HepG2 (cell line): Measurements from ENCODE around the gene GPR68. TPM values are rescaled to one million over a fixed set of nuclear protein-coding genes. Genes with fewer than 3 reads are reported as not detected.

ENCODE experiments used
- ATAC-seq: fragments of 200-7000 bp; cut with Tn5 transposase; 3 replicates; pipeline ENCODE4 v1.9.1; 2020; ENCODE audit warnings: mild to moderate bottlenecking, moderate library complexity
- BruUV-seq: library from RNA; stranded (reverse); fragments of 400-500 nt; replicated peaks from 2 replicates; lab custom pipeline; 2021; lab: Mats Ljungman, UMichigan
- CTCF ChIA-PET: fragments of 300-600 bp; formaldehyde crosslinking; extraction: SDS; loops from one replicate; lab custom pipeline; 2021; ENCODE audit warnings: low total read pairs, inconsistent platforms, low intra/inter-chr PET ratio; lab: Yijun Ruan, JAX
- POLR2A ChIA-PET: fragments of 350-600 bp; sonication (Branson Sonifier 250); formaldehyde crosslinking; loops from one replicate; lab custom pipeline; 2020; ENCODE audit warnings: antibody characterized with exemption, inconsistent platforms; lab: Yijun Ruan, JAX
- DNase-seq: peaks from one replicate; pipeline ENCODE4 v3.0.0-alpha.2; 2015; ENCODE audit warnings: low spot score
- FAIRE-seq: peaks from 3 replicates; lab custom pipeline; 2011; peaks lifted over from hg19 to GRCh38; lab: Jason Lieb, UNC
- H2AFZ ChIP-seq: one replicate; pipeline ENCODE4 v1.6.1; 2011; ENCODE audit warnings: low read length, inconsistent platforms
- H3K27ac ChIP-seq: fragments of 300-600 bp; 3 replicates; pipeline ENCODE4 v1.8.0; 2011; ENCODE audit warnings: mixed run types, mild to moderate bottlenecking, mixed read lengths, low read length, inconsistent platforms; ENCODE audit not compliant: insufficient read depth; ENCODE audit errors: extremely low read length
- H3K27me3 ChIP-seq, 2 experiments: fragments of 200-600 bp in 1 of 2; 2 replicates in 1 of 2; 3 replicates in 1 of 2; pipeline versions ENCODE4 v1.6.0 to v1.8.0; 2011; ENCODE audit warnings: low read length in 2 of 2, mild to moderate bottlenecking in 2 of 2, moderate library complexity in 2 of 2, inconsistent platforms in 1 of 2; ENCODE audit not compliant: insufficient read depth in 2 of 2, control insufficient read depth in 1 of 2
- H3K36me3 ChIP-seq, 2 experiments: fragments of 200-600 bp in 1 of 2; replicated peaks in 1 of 2; 2 replicates in 1 of 2; 3 replicates in 1 of 2; pipeline versions ENCODE4 v1.5.1 to v1.8.0; 2011; ENCODE audit warnings: low read length in 2 of 2, inconsistent platforms in 1 of 2; ENCODE audit not compliant: insufficient read depth in 2 of 2, control insufficient read depth in 1 of 2
- H3K4me1 ChIP-seq: 2 replicates; pipeline ENCODE4 v1.5.1; 2012; ENCODE audit warnings: low read length, inconsistent platforms; ENCODE audit not compliant: insufficient read depth
- H3K4me2 ChIP-seq: 2 replicates; pipeline ENCODE4 v1.6.0; 2011; ENCODE audit warnings: low read depth, low read length, inconsistent platforms
- H3K4me3 ChIP-seq, 3 experiments: fragments of 200-600 bp in 1 of 3; sonication (generic), shearing (Covaris generic) in 1 of 3; replicated peaks in 1 of 3; 2 replicates each; pipeline ENCODE4 v1.5.1; 2011 to 2016; ENCODE audit warnings: low read length in 3 of 3, inconsistent platforms in 2 of 3, low read depth in 2 of 3, mild to moderate bottlenecking in 2 of 3, control low read depth in 1 of 3, mixed read lengths in 1 of 3; ENCODE audit not compliant: insufficient read depth in 1 of 3
- H3K79me2 ChIP-seq: one replicate; pipeline ENCODE4 v1.6.1; 2011; ENCODE audit warnings: low read length, inconsistent platforms; ENCODE audit not compliant: insufficient read depth
- H3K9ac ChIP-seq: 2 replicates; pipeline ENCODE4 v1.6.0; 2011; ENCODE audit warnings: mild to moderate bottlenecking, low read depth, low read length, inconsistent platforms; ENCODE audit not compliant: insufficient read depth
- H3K9me3 ChIP-seq: 2 replicates; pipeline ENCODE4 v1.5.1; 2012; ENCODE audit warnings: mild to moderate bottlenecking, low read length
- H4K20me1 ChIP-seq: 2 replicates; pipeline ENCODE4 v1.6.0; 2011; ENCODE audit warnings: inconsistent platforms, mild to moderate bottlenecking, low read length, moderate library complexity; ENCODE audit not compliant: insufficient read depth
- CREB3 ChIP-seq: sonication (generic); formaldehyde crosslinking; IDR thresholded peaks from 2 replicates; pipeline ENCODE4 v1.5.0; 2020; ENCODE audit warnings: missing genetic modification reagents
- CTCF ChIP-seq: sonication (generic); formaldehyde crosslinking; IDR thresholded peaks from 2 replicates; pipeline ENCODE4 v1.5.0; 2020; ENCODE audit warnings: mild to moderate bottlenecking, missing genetic modification reagents, moderate library complexity
- NFE2L1 ChIP-seq: sonication (generic); formaldehyde crosslinking; IDR thresholded peaks from 2 replicates; pipeline ENCODE4 v1.4.0; 2020; ENCODE audit warnings: missing genetic modification reagents, mild to moderate bottlenecking, borderline replicate concordance
- RAD21 ChIP-seq: fragments of 450-650 bp; formaldehyde crosslinking; IDR thresholded peaks from 2 replicates; pipeline ENCODE4 v1.5.0; 2020; ENCODE audit warnings: mild to moderate bottlenecking
- SMC3 ChIP-seq: IDR thresholded peaks from 2 replicates; pipeline ENCODE4 v1.6.1; 2011; ENCODE audit warnings: low read length, improper control_type of control experiment
- STAG1 ChIP-seq: sonication (generic); formaldehyde crosslinking; IDR thresholded peaks from 2 replicates; pipeline ENCODE4 v1.4.0; 2020; ENCODE audit warnings: missing genetic modification reagents
- SYNCRIP ChIP-seq: fragments of 200-400 bp; formaldehyde crosslinking; IDR thresholded peaks from 2 replicates; pipeline ENCODE4 v1.6.1; 2018; ENCODE audit warnings: mild to moderate bottlenecking, low read depth, low read length; ENCODE audit not compliant: insufficient read depth
- XRCC5 ChIP-seq: fragments of 200-400 bp; formaldehyde crosslinking; optimal IDR thresholded peaks from 2 replicates; pipeline ENCODE3; 2017; ENCODE audit warnings: mild to moderate bottlenecking, low read length
- ZFAT ChIP-seq: sonication (generic); formaldehyde crosslinking; conservative IDR thresholded peaks from 2 replicates; pipeline ENCODE4 v1.8.1; 2023; ENCODE audit warnings: missing genetic modification reagents, inconsistent platforms
- ZNF709 ChIP-seq: sonication (generic); formaldehyde crosslinking; IDR thresholded peaks from 2 replicates; pipeline ENCODE4 v1.5.0; 2020; ENCODE audit warnings: mild to moderate bottlenecking, missing genetic modification reagents
- ZNF878 ChIP-seq: sonication (generic); formaldehyde crosslinking; IDR thresholded peaks from 2 replicates; pipeline ENCODE4 v1.8.1; 2023; ENCODE audit warnings: mild to moderate bottlenecking, missing genetic modification reagents, moderate library complexity
- WGBS: methylation state at CpG from one replicate; pipeline ENCODE4 v1.1.6; 2017; ENCODE audit warnings: low lambda C conversion rate; 5-methylcytosine and 5-hydroxymethylcytosine counted together
- in situ Hi-C: cut with HindIII; loops from 2 replicates; pipeline ENCODE4 v1.10.0; 2017; ENCODE audit warnings: low pct_unique_long_range_greater_than_20kb; ENCODE audit not compliant: extremely low pct_ligation_motif_present
- intact Hi-C: fragments of 100-400 bp; cut with micrococcal nuclease; formaldehyde crosslinking; loops from one replicate; pipeline ENCODE4 v1.10.0; 2022; ENCODE audit not compliant: unreplicated experiment
- polyA plus RNA-seq, 8 experiments: library from polyadenylated mRNA; depleted of rRNA in 3 of 8; stranded (reverse) in 7 of 8; unstranded in 1 of 8; fragments of >200 nt; fragmentation: Illumina TruSeq in 4 of 8; extraction: Trizol in 4 of 8; gene quantifications; 2 replicates each; pipeline versions ENCODE4 v1.2.1 to v1.2.3, GENCODE V29; 2011 to 2016; ENCODE audit warnings: low read depth in 4 of 8, missing spikeins in 1 of 8, mixed read lengths in 1 of 8; ENCODE audit not compliant: insufficient read depth in 1 of 8
- total RNA-seq, 5 experiments: library from RNA; depleted of rRNA; stranded (reverse); fragments of >200 nt; fragmentation: Illumina TruSeq; extraction: Trizol; gene quantifications; 2 replicates each; pipeline ENCODE4 v1.2.3, GENCODE V29; 2016; ENCODE audit warnings: low read depth in 1 of 5

Gene GPR68
- total and polyA plus RNA-seq, 2 of the 13 experiments (the other 11 are each of a cell fraction or from before 2014, with no cell fraction given), result not detected

GRCh38 chr14:91288876-91289275 is 44.4 kb upstream of the GPR68 start (continued):
- TF ChIP-seq ZFAT (CRISPR knock-in tag) (no peak), ZNF709 (CRISPR knock-in tag) (no peak), CREB3 (no peak), NFE2L1 (CRISPR knock-in tag) (no peak), ZNF878 (no peak)

GRCh38 chr14:91286530-91286937 is 42.0 kb upstream of the GPR68 start:
- Histone ChIP-seq H3K79me2 (no peaks in the 10 kb centered on the region), H4K20me1 (no peaks in the 10 kb centered on the region), H3K4me1 (no peaks in the 10 kb centered on the region), H3K9me3 (no peaks in the 10 kb centered on the region), H3K9ac (no peak overlapping the region), H3K36me3 (peaks cover 10 to 48% of the 10 kb centered on the region in 2 experiments; a peak in 4 of 5 replicates), H3K4me2 (no peak overlapping the region), H2AFZ (no peak overlapping the region), H3K4me3 (no peak overlapping the region), H3K27me3 (no peaks in the 10 kb centered on the region), H3K27ac (no peak overlapping the region)
- ChIA-PET POLR2A (no interaction called here), CTCF (interaction anchor here (0.8 to 2.6 kb wide), 2 partner anchors 104 to 109 kb away, joined by 3 to 29 read pairs; no protein-coding TSS in a partner anchor)
- intact Hi-C loops, result no loop called here
- DNase-seq, result peak; percentile 58
- WGBS, result 66% methylated on average over 4 of the region's 7 CpGs
- in situ Hi-C loops, result loop anchor here (5.0 to 10.0 kb wide), 2 partner anchors 109 to 382 kb away; no protein-coding TSS in a partner anchor
- TF ChIP-seq STAG1 (CRISPR knock-in tag) (peak; percentile 76), SMC3 (peak; percentile 87), RAD21 (CRISPR knock-in tag) (peak; percentile 53; the same call in 1 of the 2 replicates), XRCC5 (peak; percentile 44), CTCF (CRISPR knock-in tag) (peak; percentile 87), SYNCRIP (no peak)
- no TSS peak for BruUV-seq
- peak; percentile 77 for FAIRE-seq
- ATAC-seq, result peak; percentile 97
